ENCODE measurements around the gene HLA-DQA2.
"Not testable (repeated sequence)": the region's sequence is repeated elsewhere in the genome, so short reads cannot be mapped to it uniquely, and the experiment has no call there.

The HLA-DQA2 gene

DNA sequence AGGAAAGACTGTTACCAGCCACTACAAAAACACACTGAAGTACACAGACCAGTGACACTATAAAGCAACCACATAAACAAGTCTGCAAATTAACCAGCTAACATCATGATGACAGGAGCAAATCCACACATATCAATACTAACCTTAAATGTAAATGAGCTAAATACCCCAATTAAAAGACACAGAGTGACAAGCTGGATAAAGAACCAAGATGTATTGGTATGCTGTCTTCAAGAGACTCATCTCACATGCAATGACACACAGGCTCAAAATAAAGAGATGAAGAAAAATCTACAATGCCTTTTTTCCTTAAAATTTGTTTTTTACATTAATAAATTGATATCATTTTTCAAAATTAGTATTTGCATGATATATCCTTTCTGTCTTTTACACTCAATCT is 41.7 kb downstream of the HLA-DQA2 start:
- DNase-seq = not testable (repeated sequence)

- DNase-seq = peak; percentile 26
Measured at GRCh38 chr6:32785781-32786533, 44.8 kb downstream of the HLA-DQA2 start.

DNA sequence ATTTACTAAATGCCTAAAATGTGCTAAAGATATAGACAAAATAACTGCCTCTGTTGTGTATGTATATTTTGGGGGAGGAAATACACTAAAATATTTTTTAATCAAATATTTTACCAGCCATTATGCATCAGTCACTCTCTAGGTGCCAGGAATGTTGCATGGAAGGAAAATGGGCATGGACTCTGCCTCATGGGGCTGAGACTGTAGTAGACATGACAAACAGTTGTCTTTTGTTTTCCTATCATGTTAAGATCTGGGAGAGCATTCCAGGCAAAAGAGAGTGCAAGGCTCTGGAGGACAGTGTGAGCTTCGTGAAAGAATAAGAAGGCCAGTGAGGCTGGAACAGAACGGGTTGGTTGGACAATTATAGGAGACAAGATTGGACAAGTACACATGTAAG is 49.1 kb downstream of the HLA-DQA2 start:
- DNase-seq = no peak

DNA sequence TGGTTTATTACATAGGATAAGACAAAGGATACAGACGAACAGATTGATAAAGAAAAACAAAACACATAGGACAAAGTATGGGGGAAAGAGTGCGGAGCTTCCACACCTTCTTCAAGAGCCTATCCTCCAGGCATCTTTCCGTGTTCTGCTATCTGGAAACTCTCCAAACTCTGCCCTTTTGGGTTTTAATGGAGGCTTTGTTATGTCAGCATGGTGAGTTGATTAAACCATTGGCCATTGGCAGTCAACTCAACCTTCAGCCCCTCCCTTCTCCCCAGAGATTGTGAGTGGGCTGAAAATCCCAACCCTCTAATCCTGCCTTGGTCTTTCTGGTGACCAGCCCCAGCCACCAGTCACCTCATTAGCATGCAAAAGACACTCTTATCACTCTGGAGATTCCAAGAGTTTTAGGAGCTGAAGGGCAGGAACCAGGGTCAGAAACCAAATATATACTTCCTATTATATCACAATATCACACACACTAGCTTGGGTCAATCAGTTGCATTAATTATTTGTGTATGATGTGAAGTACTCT is 51.8 kb downstream of the HLA-DQA2 start:
- DNase-seq = no peak

DNA sequence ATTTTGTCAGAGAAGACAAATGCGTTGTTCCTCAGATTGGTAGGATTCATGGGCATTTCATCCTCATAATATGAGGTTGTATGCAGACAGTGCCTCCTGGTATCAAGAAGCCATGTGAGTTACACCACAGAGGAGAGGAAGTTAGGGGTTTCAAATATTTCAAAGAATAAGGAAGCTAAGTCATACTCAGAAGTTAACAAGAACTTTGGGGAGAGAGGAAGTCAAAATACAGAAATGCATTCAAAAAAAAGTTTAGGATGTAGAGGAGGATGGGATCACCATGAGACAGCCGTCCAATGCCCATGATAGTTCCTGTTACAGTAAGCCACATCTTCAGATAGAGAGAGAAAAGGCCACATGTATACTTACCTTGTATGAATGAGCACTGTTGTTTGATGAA is 53.3 kb downstream of the HLA-DQA2 start:
- no peak for DNase-seq
